Right hindlimb (tissue), 1 donor: ENCODE measurements around the gene ANKHD1.
"Not testable (repeated sequence)": the region's sequence is repeated elsewhere in the genome, so short reads cannot be mapped to it uniquely, and the experiment has no call there.

Source experiments
- DNase-seq: peaks from one replicate; pipeline ENCODE4 v3.0.0-alpha.2; 2018

The ANKHD1 gene

DNA sequence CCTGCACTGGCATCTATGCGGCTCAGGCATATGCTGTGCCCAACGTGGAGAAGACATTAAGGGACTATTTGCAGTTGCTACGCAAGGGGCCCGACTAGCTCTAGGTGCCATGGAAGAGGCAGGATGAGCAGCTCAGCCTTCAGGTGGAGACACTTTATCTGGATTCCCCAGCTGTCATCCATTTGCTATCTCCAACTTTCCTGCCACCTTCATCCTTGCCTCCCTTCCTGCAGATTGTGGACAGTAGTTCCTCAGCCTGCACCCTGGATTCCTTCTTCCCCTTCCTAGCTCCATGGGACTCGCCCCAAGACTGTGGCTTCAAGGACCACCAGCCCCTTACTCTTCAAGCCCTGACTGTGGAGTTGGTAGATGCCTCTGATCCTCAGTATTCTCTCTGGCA, 165.0 kb downstream of the ANKHD1 start:
- no peak for DNase-seq

GRCh38 chr5:140567136-140567818, 165.6 kb downstream of the ANKHD1 start:
- no peak for DNase-seq

GRCh38 chr5:140567871-140568270, 166.2 kb downstream of the ANKHD1 start:
- no peak for DNase-seq

GRCh38 chr5:140568443-140569063, 166.9 kb downstream of the ANKHD1 start:
- no peak for DNase-seq

- no peak for DNase-seq
These were observed 167.6 kb downstream of the ANKHD1 start for GRCh38 chr5:140569197-140569596.

- DNase-seq, result no peak
These were observed 168.4 kb downstream of the ANKHD1 start for GRCh38 chr5:140570058-140570457.

- DNase-seq, result no peak
These were observed 168.9 kb downstream of the ANKHD1 start for GRCh38 chr5:140570488-140570887.

- DNase-seq, result no peak
These were observed 169.5 kb downstream of the ANKHD1 start for GRCh38 chr5:140571105-140571504.

GRCh38 chr5:140573683-140574082, 172.1 kb downstream of the ANKHD1 start:
- DNase-seq, result no peak

GRCh38 chr5:140574165-140574564, 172.5 kb downstream of the ANKHD1 start:
- DNase-seq, result no peak

- no peak for DNase-seq
These were observed 173.7 kb downstream of the ANKHD1 start for GRCh38 chr5:140575309-140575708.

GRCh38 chr5:140576776-140577201, 175.2 kb downstream of the ANKHD1 start:
- no peak for DNase-seq

DNA sequence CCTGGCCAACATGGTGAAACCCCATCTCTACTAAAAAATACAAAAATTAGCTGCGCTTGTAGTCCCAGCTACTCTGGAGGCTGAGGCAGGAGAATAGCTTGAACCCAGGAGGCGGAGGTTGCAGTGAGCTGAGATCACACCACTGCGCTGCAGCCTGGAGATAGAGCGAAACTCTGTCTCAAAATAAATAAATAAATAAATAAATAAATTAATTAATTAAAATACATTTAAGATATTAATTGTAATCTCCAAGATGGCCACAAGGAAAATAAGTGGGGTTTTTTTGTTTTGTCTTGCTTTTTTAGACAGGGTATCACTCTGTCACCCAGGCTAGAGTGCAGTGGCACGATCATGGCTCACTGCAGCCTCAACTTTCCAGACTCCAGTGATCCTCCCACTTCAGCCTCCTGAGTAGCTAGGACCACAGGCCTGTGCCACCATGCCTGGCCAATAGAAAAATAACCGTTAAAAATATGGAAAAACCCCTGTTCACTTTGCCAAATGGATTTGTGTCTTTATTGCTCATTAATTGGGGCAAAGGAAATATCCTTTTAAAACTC, 177.6 kb downstream of the ANKHD1 start:
- DNase-seq, result not testable (repeated sequence)

- DNase-seq, result no peak
These were observed 185.9 kb downstream of the ANKHD1 start for GRCh38 chr5:140587495-140587894.

DNA sequence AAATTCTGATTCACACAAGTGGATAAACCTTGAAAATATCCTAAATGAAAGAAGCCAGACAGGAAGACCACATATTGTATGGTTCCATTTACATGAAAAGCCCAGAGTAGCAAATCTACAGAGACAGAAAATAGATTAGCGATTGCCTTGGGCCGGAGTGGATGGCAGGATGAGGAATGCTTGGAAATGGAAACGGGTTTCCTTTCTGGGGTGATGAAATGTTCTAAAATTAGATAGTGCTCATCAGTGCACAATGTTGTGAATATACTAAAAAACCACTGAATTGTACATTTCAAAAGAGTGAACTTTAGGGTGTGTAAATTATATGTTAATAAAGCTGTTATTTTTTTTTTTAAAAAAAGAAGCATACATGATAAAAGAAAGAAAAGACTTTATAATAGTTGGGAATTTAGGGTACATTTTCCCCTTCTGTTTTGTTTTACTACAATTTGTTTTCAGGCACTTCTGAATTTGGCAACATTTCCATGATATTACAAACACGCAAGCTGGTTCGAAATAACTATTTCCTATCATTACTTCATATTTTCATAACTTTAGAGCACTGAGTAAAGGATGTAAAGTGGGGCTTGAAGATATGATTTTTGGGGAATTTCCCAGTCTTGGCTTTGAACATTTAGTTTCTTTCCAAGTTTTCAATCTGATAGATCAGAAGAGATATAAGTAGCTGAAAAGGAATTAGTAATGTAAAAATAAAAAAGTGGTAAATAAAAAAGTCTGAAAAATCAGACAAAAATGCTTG, 186.9 kb downstream of the ANKHD1 start:
- DNase-seq, result no peak
